WTC11 (cell line): Measurements from ENCODE around the gene FAM107A. TPM values are rescaled to one million over a fixed set of nuclear protein-coding genes. Genes with fewer than 3 reads are reported as not detected.

Source experiments
- ATAC-seq: fragments of 200-7000 bp; cut with Tn5 transposase; 2 replicates; pipeline ENCODE4 v1.10.0; 2021; ENCODE audit warnings: mild to moderate bottlenecking, moderate library complexity
- CTCF ChIA-PET: fragments of 300-600 bp; sonication (Branson Sonifier 250); formaldehyde crosslinking; loops from one replicate; lab custom pipeline; 2021; ENCODE audit warnings: antibody characterized with exemption; lab: Charles Lee
- POLR2A ChIA-PET: fragments of 350-600 bp; sonication (Branson Sonifier 250); formaldehyde crosslinking; loops from one replicate; lab custom pipeline; 2021; ENCODE audit warnings: antibody characterized with exemption; lab: Charles Lee
- DNase-seq: peaks from one replicate; pipeline ENCODE4 v3.0.0; 2021; ENCODE audit warnings: low spot score
- H3K27ac Mint-ChIP-seq: 2 replicates; pipeline ENCODE4 v1.8.0; 2021; ENCODE audit warnings: mixed read lengths
- H3K27me3 Mint-ChIP-seq: 2 replicates; pipeline ENCODE4 v1.8.0; 2021; ENCODE audit warnings: low read depth, mild to moderate bottlenecking, moderate library complexity, mixed read lengths
- H3K36me3 Mint-ChIP-seq: 2 replicates; pipeline ENCODE4 v1.8.0; 2021; ENCODE audit warnings: mixed read lengths
- H3K4me1 Mint-ChIP-seq: 2 replicates; pipeline ENCODE4 v1.8.0; 2022; ENCODE audit warnings: mixed read lengths
- H3K4me3 Mint-ChIP-seq: 2 replicates; pipeline ENCODE4 v1.8.0; 2021; ENCODE audit warnings: mild to moderate bottlenecking, moderate library complexity, mixed read lengths
- H3K9me3 Mint-ChIP-seq: 2 replicates; pipeline ENCODE4 v1.8.0; 2021; ENCODE audit warnings: mixed read lengths
- ATF1 ChIP-seq: sonication (generic); formaldehyde crosslinking; IDR thresholded peaks from 2 replicates; pipeline ENCODE4 v1.8.1; 2023; ENCODE audit warnings: mild to moderate bottlenecking, moderate library complexity, missing genetic modification reagents
- CBFB ChIP-seq: sonication (generic); formaldehyde crosslinking; IDR thresholded peaks from 2 replicates; pipeline ENCODE4 v1.8.1; 2022; ENCODE audit warnings: mild to moderate bottlenecking, low read depth, missing genetic modification reagents
- ELF4 ChIP-seq: sonication (generic); formaldehyde crosslinking; IDR thresholded peaks from 2 replicates; pipeline ENCODE4 v1.8.1; 2022; ENCODE audit warnings: low read depth, mild to moderate bottlenecking, moderate library complexity, missing genetic modification reagents
- JAZF1 ChIP-seq: fragments of 250-450 bp; sonication (Bioruptor Pico); IDR thresholded peaks from 2 replicates; pipeline ENCODE4 v1.9.0; 2021; ENCODE audit warnings: moderate library complexity, mild to moderate bottlenecking, inconsistent platforms
- MYBL2 ChIP-seq: sonication (generic); formaldehyde crosslinking; IDR thresholded peaks from 2 replicates; pipeline ENCODE4 v1.8.1; 2023; ENCODE audit warnings: mild to moderate bottlenecking, moderate library complexity, missing genetic modification reagents
- ZNF219 ChIP-seq: sonication (generic); formaldehyde crosslinking; IDR thresholded peaks from 2 replicates; pipeline ENCODE4 v1.8.0; 2023; ENCODE audit warnings: missing genetic modification reagents, mild to moderate bottlenecking, borderline replicate concordance
- ZNF232 ChIP-seq: sonication (generic); formaldehyde crosslinking; IDR thresholded peaks from 2 replicates; pipeline ENCODE4 v1.8.0; 2022; ENCODE audit warnings: mild to moderate bottlenecking, missing genetic modification reagents
- ZNF263 ChIP-seq: sonication (generic); formaldehyde crosslinking; IDR thresholded peaks from 2 replicates; pipeline ENCODE4 v1.8.1; 2022; ENCODE audit warnings: low read depth, mild to moderate bottlenecking, moderate library complexity, missing genetic modification reagents
- ZNF423 ChIP-seq: fragments of 250-450 bp; sonication (Bioruptor Pico); IDR thresholded peaks from 2 replicates; pipeline ENCODE4 v2.1.2; 2022; ENCODE audit warnings: mild to moderate bottlenecking, moderate library complexity
- ZNF671 ChIP-seq: fragments of 250-450 bp; sonication (Bioruptor Pico); IDR thresholded peaks from 2 replicates; pipeline ENCODE4 v1.8.0; 2021; ENCODE audit warnings: mild to moderate bottlenecking
- total RNA-seq: library from RNA; stranded (reverse); gene quantifications from 3 replicates; pipeline ENCODE4 v1.2.3, GENCODE V29; 2021
- TF ChIP-seq, protein P1 (sequence below): fragments of 250-450 bp; sonication (Bioruptor Pico); IDR thresholded peaks from 2 replicates; pipeline ENCODE4 v1.9.0; 2021; ENCODE audit warnings: moderate library complexity, mild to moderate bottlenecking, inconsistent platforms, borderline replicate concordance
- TF ChIP-seq, protein P2 (sequence below): sonication (generic); formaldehyde crosslinking; IDR thresholded peaks from 2 replicates; pipeline ENCODE4 v1.8.1; 2023; ENCODE audit warnings: mild to moderate bottlenecking, missing genetic modification reagents
- TF ChIP-seq, protein P3 (sequence below): sonication (generic); formaldehyde crosslinking; IDR thresholded peaks from 2 replicates; pipeline ENCODE4 v1.8.1; 2022; ENCODE audit warnings: low read depth, missing genetic modification reagents, borderline replicate concordance
- TF ChIP-seq, protein P4 (sequence below): sonication (generic); formaldehyde crosslinking; IDR thresholded peaks from 2 replicates; pipeline ENCODE4 v1.8.0; 2022; ENCODE audit warnings: mild to moderate bottlenecking, missing genetic modification reagents

FAM107A gene
- total RNA-seq, 1 experiment from 2014 or later: 0.31 TPM

DNA sequence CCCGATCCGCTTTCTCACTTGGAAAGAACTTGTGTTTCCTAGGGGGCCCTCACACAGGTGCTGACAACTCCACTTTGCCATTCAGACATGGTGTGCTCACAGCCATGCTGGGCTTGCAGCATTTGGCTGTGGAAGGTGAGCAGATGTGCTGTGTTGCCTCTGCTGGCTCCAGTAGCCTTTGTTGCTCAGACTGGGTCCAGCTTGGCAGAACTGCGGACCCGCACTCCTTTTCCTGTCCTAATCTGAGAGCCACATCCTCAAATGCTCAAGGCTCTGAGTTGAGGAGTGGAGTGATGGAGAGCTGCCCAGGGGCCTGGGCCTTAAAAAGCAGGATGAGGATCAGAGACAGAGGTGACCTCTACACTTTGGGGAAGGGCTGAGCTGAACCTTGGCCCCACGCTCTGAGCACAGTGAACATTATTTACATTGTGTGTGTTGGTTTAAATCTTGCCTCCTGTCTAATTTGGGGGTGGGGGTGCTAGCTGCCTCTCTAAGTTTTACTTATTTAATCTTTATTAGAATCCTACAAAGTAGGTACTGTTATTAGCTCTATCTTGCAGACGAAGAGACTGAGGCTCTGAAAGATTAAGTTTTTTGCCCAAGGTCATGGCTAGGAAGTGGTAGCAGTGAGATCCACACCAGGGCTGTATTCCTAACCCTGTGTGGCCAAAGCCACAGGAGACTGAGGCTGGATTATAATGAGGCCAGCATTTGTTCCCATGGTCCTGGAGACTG, 57.4 kb downstream of the FAM107A start:
- DNase-seq: no peak
- H3K9me3 Mint-ChIP-seq: no peaks in the 10 kb centered on the region
- H3K4me1 Mint-ChIP-seq: peaks cover 49% of the 10 kb centered on the region
- TF ChIP-seq ELF4 (CRISPR knock-in tag): no peak
- TF ChIP-seq, all 79 proteins: peak for 0
- no peak for ATAC-seq
- Mint-ChIP-seq H3K27me3 (no peaks in the 10 kb centered on the region; the same call in 1 of the 2 replicates), H3K36me3 (no peaks in the 10 kb centered on the region), H3K4me3 (no peak overlapping the region), H3K27ac (0 out of 2 replicates have a peak overlapping the region, but pooled peaks have one; percentile 32)
- ChIA-PET POLR2A (no interaction called here), CTCF (interaction anchor here (0.6 to 3.9 kb wide), 8 partner anchors 10 to 214 kb away, joined by 3 to 14 read pairs (median 3); partner anchors contain the start of genes HTD2, PXK and RPP14)

DNA sequence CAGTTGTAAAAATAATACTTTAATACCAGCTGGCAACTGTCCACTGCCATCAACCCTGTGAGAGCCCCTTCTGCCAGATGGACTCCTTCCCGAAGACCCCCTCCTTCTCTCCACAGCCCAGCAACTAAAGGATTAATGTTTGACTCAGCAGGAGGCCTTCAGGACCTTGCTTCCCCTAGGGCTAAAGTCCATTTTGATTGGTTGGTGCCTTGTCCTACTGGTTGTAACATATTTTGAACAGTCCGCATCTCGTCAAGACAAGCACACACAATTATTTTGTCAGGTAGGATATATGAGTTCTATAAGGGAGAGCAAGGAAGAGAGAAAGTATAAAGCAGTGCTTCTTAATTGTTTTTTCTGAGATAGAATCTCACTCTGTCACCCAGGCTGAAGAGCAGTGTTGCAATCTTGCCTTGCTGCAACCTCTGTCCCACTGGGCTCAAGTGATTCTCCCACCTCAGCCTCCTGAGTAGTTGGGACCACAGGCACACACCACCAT, 58.9 kb downstream of the FAM107A start:
- TF ChIP-seq, protein P1, sequence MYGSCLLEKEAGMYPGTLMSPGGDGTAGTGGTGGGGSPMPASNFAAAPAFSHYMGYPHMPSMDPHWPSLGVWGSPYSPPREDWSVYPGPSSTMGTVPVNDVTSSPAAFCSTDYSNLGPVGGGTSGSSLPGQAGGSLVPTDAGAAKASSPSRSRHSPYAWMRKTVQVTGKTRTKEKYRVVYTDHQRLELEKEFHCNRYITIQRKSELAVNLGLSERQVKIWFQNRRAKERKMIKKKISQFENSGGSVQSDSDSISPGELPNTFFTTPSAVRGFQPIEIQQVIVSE (CRISPR knock-in tag): no peak
- TF ChIP-seq, protein P2, sequence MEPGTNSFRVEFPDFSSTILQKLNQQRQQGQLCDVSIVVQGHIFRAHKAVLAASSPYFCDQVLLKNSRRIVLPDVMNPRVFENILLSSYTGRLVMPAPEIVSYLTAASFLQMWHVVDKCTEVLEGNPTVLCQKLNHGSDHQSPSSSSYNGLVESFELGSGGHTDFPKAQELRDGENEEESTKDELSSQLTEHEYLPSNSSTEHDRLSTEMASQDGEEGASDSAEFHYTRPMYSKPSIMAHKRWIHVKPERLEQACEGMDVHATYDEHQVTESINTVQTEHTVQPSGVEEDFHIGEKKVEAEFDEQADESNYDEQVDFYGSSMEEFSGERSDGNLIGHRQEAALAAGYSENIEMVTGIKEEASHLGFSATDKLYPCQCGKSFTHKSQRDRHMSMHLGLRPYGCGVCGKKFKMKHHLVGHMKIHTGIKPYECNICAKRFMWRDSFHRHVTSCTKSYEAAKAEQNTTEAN (CRISPR knock-in tag): no peak
- no peak for TF ChIP-seq CBFB (CRISPR knock-in tag)
- no peak for TF ChIP-seq JAZF1 (CRISPR knock-in tag)
- TF ChIP-seq, protein P3, sequence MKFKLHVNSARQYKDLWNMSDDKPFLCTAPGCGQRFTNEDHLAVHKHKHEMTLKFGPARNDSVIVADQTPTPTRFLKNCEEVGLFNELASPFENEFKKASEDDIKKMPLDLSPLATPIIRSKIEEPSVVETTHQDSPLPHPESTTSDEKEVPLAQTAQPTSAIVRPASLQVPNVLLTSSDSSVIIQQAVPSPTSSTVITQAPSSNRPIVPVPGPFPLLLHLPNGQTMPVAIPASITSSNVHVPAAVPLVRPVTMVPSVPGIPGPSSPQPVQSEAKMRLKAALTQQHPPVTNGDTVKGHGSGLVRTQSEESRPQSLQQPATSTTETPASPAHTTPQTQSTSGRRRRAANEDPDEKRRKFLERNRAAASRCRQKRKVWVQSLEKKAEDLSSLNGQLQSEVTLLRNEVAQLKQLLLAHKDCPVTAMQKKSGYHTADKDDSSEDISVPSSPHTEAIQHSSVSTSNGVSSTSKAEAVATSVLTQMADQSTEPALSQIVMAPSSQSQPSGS (CRISPR knock-in tag): no peak
- no peak for TF ChIP-seq ZNF423 (CRISPR knock-in tag)
- no peak for TF ChIP-seq ZNF219 (CRISPR knock-in tag)
- TF ChIP-seq ATF1 (CRISPR knock-in tag): no peak
- no peak for TF ChIP-seq ZNF263 (CRISPR knock-in tag)
- ATAC-seq: 0 out of 2 replicates have a peak, but pooled peaks have one; percentile 11
- Mint-ChIP-seq H3K36me3 (no peaks in the 10 kb centered on the region), H3K4me3 (no peak overlapping the region), H3K27me3 (no peaks in the 10 kb centered on the region; the same call in 1 of the 2 replicates), H3K4me1 (peaks cover 41% of the 10 kb centered on the region), H3K27ac (peak overlapping the region; percentile 38; the same call in 1 of the 2 replicates), H3K9me3 (no peaks in the 10 kb centered on the region)
- DNase-seq: no peak
- ChIA-PET CTCF (interaction anchor here (0.6 to 3.9 kb wide), 2 partner anchors 12 to 211 kb away, joined by 3 to 14 read pairs; no protein-coding TSS in a partner anchor), POLR2A (no interaction called here)

DNA sequence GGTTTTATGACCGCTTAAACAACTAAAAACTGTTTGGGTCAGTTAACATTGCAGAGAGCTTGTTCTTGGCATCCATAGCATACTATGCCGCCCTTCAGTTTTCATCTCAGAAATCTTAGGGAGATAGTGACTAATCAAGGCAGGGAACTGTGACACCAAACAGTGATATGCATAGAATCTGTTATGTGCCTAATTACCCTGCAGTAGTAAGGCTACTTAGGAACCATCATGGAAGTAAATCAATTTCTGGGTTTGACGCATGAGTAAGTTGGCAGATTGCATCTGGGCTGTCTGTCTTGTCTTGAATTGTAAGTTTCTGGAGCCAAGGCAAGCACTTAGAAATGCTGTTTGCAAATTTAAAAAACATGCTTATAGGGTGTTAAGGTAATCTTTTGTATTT, 62.8 kb downstream of the FAM107A start:
- no peaks in the 10 kb centered on the region for H3K36me3 Mint-ChIP-seq
- POLR2A ChIA-PET: no interaction called here
- DNase-seq (no peak), ATAC-seq (no peak)
- no peak overlapping the region for H3K27ac Mint-ChIP-seq
- no peaks in the 10 kb centered on the region for H3K27me3 Mint-ChIP-seq
- TF ChIP-seq MYBL2: no peak
- TF ChIP-seq ZNF671: no peak
- no peak for TF ChIP-seq ZNF232
- TF ChIP-seq, protein P4, sequence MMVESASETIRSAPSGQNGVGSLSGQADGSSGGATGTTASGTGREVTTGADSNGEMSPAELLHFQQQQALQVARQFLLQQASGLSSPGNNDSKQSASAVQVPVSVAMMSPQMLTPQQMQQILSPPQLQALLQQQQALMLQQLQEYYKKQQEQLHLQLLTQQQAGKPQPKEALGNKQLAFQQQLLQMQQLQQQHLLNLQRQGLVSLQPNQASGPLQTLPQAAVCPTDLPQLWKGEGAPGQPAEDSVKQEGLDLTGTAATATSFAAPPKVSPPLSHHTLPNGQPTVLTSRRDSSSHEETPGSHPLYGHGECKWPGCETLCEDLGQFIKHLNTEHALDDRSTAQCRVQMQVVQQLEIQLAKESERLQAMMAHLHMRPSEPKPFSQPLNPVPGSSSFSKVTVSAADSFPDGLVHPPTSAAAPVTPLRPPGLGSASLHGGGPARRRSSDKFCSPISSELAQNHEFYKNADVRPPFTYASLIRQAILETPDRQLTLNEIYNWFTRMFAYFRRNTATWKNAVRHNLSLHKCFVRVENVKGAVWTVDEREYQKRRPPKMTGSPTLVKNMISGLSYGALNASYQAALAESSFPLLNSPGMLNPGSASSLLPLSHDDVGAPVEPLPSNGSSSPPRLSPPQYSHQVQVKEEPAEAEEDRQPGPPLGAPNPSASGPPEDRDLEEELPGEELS: no peak
- CTCF ChIA-PET: interaction anchor here (1.4 kb wide), 1 partner anchor 15 kb away, joined by 5 read pairs; no protein-coding TSS in a partner anchor
- H3K4me3 Mint-ChIP-seq: no peak overlapping the region
- H3K9me3 Mint-ChIP-seq: no peaks in the 10 kb centered on the region
- peaks cover 10% of the 10 kb centered on the region for H3K4me1 Mint-ChIP-seq

Other genes starting within 250 kb of the FAM107A start
- 6.6 to 9.4 TPM (median 6.9 TPM) in 3 replicates for gene PXK, start 244.5 kb downstream of the FAM107A start, total RNA-seq
- 121 to 131 TPM (median 123 TPM) in 3 replicates for gene PDHB, start 143.6 kb downstream of the FAM107A start, total RNA-seq
- gene KCTD6, start 85.3 kb downstream of the FAM107A start, total RNA-seq: 15.2 to 16.4 TPM (median 15.5 TPM) in 3 replicates
- gene ACOX2, start 40.2 kb downstream of the FAM107A start, total RNA-seq: 1.1 to 1.8 TPM (median 1.1 TPM) in 3 replicates
- gene FAM3D, start 89.4 kb upstream of the FAM107A start, total RNA-seq: 0.53 to 0.66 TPM (median 0.66 TPM) in 3 replicates